GM21423 (cell line): ENCODE results near the gene NFATC2.
A peak's percentile ranks its signal among the peaks of the same experiment; 100 is the strongest.
"Not testable (repeated sequence)": the region's sequence is repeated elsewhere in the genome, so short reads cannot be mapped to it uniquely, and the experiment has no call there.

Experiments used
- ATAC-seq: cut with Tn5 transposase; IDR thresholded peaks from one replicate; pipeline ENCODE4 v1.9.1; 2021; ENCODE audit warnings: mild to moderate bottlenecking, moderate library complexity; ENCODE audit not compliant: unreplicated experiment

Gene NFATC2

DNA sequence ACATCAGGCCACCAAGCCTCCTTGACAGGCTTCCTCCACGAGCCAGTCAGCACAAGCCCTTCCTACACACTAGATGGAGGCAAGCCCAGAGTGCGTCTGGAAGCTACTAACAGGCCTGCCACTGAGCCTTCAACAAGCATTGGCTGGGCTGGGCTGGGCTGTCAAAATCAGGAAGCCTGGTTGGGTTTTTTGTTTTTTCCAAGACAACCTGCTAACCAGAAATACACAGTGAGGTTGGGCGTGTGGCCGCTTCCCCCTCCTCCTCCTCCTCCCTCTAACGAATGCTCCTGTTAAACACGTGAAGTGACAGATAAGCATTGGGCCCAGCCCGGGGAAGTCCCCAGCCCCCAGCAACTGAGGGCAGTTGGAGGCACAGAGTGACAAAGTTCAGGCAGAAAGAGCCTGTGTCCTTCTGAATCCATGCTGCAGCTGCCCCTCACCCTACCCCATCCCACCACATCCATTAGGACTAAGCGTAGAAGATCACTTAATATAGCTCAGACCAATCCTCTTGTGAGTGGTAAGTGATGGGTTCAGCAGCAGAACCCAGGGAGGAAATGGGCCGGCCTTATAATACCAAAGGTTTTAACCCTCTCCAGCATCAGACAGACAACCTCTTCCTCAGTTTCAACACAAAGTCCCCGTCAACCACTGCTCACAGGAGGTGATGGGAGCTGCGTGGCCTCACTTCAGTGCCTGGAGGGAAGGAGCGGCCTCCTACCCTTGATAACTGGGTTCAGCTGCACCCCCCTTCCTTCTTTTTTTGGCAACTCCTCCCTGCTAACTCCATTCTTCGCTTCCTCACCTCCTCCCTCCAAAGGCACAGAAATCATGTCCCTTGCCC, 1.1 kb downstream of the NFATC2 start:
- ATAC-seq: peak; percentile 37

DNA sequence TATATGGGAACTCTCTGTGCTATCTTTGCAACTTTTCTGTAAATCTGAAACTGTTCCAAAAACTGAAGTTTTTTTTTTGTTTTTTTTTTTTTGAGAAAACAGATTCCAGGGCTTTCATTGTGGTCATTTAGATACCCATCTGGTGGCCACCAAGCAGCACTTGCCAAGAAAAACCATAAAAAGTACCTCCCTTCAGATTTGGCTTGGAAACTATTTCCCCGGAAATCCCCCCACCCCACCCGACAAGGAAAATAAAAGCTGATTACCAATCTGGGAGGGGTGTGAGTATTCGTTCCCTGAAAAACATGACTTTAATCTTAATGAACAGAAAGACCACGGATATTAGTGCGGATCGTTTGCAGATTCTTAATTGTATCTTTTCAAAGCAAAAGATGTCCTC, 1.9 kb downstream of the NFATC2 start:
- no peak for ATAC-seq

DNA sequence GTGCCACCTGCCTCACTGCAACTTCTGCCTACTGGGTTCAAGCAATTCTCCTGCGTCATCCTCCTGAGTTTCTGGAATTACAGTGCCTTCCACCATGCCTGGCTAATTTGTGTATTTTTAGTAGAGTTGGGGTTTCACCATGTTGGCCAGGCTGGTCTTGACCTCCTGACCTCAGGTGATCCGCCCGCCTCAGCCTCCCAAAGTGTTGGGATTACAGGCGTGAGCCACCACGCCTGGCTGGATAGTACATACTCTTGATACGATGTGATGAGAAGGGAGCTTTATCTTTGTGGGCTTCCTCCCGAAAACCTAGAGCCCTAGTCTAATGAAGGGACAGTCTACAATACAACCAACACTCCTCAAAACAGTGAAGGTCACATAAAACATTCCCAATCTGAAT, 2.4 kb downstream of the NFATC2 start:
- ATAC-seq: not testable (repeated sequence)

DNA sequence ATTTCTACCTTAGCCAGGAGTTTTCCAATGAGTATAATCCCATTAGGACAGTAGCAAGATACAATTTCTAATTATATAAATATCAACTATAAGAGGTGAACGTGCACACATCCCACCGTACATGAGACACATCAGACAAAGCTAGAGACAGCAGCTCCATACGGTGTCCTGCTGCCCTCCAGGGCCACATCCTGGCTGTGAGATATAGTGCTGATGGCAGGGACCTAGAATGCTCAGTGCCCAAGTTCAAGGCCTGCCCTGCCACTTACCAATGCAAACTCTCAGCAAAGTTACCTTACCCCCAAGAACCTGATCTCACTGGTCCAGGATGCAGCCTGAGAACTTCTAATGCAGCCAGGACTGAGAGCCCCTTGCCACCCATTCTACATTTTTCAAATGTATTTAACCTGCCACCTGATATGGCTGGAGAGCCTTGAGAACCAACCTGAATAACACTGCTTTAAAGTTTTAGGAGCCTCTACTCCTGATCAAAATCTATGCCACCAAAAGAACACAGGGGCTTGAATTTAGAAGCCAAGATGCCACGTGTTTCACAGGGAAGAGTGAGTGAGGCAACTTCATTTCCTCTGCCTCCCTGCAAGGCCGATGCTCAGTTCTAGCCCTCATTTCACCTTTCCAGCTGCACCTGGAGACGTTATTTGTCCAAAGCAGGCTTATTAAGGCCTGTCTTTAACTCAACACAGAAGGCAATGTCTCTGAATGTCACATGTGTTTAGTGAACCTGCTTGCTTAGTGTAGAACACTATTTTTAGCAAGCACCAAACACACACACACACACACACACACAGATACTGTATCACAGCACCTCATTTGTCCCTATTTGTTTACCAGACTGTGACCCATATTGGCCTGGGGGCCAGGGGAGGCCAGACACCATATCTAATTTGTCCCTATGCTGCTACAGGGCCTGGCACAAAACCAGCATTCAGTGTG, 6.1 kb downstream of the NFATC2 start:
- no peak for ATAC-seq

DNA sequence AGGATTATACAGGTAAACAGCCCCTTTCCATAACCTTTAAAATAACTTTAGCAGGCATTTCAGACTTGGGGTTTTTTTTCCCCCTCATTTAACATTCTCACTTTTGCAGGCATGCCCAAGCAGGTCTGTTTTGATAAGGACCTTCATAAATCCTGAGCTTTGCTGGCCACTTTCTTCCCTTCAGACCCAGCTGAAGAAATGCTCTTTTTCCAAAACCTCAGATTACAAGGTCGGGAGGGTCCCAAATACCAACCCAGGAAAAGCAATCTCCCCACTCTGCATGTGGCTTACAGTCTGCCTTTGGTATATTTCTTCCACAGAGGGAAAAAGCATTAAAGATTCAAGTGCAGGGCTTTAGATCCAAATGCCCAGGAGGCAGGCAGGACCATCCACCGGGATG, 6.8 kb downstream of the NFATC2 start:
- ATAC-seq: no peak

GRCh38 chr20:51535075-51535386, 7.5 kb downstream of the NFATC2 start:
- no peak for ATAC-seq

DNA sequence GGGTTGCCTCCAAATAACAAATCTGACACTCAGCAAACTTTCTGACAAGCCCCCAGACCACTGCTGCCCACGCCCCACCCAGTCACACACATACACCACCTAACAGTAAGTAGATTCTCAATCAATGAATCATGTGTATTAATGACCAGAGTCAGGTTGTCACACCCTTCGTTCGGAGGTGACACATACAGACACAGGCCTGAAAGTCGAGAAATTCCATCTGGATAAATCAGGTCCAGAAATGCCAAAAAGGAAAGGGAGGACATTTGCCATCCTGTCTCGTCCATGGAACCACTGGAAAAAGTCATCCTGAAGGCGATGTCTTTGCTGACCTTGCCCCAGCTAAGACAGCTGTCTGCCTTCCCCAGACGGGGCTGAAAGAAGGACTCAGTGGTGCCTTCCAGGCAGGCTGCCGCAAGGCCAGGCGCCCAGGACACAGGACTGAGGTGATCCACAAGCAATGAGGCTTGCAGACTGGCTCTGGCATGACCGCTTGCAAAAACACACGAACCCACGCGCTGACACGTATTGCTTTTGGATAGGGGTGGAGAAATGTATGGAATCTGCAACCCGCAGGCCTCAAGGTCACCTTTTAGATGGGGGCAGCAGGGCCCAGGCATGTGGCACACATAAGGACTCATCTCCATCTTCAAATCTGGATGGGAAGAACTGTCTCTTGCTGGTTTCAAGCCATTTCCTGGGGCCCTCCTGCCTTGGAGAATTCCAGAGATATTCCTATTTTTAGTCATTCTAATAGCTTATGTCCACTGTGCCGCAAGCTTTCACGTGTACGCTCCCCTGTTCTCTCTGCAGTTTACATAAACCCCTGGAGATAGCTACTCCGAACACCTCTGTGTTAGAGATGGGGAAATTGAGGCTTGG, 9.0 kb downstream of the NFATC2 start:
- no peak for ATAC-seq

DNA sequence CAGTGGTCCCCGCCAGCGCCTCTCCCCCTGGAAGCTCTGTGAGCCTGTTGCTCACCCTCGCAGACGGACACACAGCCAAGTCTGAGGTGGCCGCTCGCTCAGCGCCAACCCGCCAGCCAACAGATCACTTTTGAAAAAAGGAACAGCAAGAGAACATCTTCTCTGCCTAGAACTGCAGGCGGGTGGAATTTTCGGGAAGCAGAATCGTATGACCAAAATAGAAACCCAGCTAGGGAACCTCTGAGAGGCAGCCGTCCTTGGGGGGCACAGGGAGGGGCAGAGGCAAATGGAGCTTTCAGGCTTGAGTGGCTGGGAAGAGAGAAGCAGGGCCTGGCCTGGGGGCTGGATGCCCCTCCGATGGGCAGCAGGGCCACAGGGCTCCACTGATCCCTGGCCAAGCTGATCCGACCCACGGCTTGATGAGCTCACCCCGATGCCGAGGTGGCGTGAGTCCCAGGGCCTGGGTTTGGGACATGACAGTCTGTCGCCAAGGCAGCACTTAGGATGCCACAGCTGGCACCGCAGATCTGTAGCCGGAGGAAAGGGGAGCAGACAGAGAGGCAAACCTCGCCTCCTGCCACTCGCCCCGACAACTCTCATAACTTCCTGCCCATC, 9.8 kb downstream of the NFATC2 start:
- ATAC-seq: no peak

GRCh38 chr20:51531712-51532456, 10.6 kb downstream of the NFATC2 start:
- ATAC-seq: no peak

DNA sequence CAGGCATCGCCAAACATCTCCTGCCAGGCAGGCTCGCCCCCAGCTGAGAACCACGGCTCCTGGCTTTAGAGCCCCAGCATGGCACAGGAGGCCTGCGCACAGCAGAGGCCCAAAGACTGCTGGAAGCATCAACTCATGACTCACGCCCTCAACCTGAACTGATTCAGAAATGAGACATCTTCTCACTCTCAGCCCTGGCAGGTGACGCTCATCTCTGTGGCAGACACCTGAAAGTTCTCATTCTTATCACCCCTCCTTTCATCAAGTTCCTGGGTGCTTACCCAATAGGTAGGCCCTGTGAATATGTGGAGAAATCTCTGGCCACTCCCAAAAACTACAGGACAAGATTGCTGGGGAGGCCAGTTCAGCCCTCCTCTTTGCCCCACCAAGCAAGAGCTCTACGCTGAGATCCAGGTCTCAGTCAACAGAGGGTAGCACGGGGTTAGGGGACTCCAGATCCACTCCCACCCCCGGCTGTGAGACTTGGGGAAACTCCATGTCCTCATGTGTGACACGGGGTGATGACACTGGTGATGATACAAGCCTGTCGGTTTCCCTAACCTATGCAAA, 11.3 kb downstream of the NFATC2 start:
- ATAC-seq: peak; percentile 59

- ATAC-seq: no peak
These were observed 12.8 kb downstream of the NFATC2 start for GRCh38 chr20:51529758-51530157.

DNA sequence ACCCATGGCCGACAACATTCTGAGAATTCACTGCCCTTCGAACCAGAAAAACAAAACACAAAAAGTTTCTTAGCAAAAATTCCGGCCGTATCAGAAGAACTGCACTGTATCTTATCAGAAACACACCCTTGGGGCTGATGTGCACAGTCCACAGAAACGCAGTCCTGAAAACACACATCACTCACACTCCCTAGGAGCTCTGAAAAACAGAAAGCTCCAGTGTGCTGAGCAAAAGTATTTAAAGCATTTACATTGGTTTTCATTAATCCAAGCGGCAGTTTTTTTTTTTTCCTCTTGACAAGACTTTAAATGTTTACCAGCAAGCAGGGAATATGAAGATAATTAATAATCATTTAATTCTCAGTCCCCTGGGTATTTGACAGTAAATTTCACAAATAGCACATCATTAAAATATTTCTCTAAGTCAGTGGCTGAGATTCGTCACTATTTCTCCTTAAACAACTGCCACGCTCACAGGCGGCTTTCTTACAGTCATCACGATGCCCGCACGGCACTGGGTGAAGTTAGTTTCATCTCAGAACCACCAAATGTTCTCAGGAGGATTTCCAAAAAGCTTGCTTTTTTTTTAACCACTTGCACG, 13.3 kb downstream of the NFATC2 start:
- no peak for ATAC-seq

GRCh38 chr20:51528263-51529027, 14.1 kb downstream of the NFATC2 start:
- ATAC-seq: no peak

DNA sequence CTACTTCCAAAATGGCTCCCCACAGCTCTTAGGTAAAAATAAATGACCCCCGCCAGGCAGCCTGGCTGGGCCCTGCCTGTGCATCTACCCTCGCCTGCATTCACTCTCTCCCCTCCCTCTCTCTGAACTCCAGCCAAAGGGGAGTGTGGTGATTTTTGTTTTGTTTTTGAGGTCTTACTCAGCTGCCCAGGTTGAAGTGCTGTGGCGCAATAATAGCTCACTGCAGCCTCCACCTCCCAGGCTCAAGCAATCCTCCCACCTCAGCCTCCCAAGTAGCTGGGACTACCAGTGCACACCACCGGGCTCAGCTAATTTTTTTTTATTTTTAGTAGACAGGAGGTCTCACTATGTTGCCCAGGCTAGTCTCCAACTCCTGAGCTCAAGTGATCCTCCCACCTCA, 15.8 kb downstream of the NFATC2 start:
- no peak for ATAC-seq

DNA sequence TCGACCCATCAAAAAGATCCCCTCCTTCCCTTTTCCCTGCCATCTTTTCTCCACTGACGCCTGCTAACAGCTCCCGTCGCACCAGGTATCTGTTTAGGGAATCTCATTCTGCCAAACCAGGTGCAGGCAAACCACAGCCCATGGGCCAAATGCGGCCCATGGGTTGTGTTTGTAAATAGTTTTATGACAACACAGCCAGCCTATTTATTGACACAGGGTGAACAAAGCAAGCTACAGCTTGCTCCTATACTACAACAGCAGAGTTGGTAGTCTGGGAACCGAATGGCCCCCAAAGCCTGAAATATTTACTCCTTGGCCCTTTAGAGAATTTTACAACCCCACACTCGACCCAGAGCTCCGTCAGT, 16.4 kb downstream of the NFATC2 start:
- no peak for ATAC-seq

- ATAC-seq: no peak
These were observed 17.0 kb downstream of the NFATC2 start for GRCh38 chr20:51525241-51526105.

GRCh38 chr20:51523276-51524013, 19.1 kb downstream of the NFATC2 start:
- no peak for ATAC-seq
